ENCODE measurements around the gene TSTD1.
"Not testable (repeated sequence)": the region's sequence is repeated elsewhere in the genome, so short reads cannot be mapped to it uniquely, and the experiment has no call there.

DNA sequence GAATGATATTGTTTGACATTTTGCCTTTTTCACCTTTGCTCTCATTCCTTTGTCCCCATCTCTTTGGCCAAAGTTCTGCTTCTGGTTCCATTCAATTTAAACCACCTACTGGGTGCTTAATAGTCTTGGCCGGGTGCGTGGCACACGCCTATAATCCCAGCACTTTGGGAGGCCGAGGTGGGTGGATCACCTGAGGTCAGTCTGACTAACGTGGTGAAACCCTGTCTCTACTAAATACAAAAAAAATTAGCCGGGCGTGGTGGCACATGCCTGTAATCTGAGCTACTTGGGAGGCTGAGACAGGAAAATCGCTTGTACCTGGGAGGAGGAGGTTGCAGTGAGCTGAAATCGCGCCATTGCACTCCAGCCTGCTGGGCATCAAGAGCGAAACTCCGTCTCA lies 16.3 kb downstream of the TSTD1 start:
- TF ChIP-seq, protein P1, sequence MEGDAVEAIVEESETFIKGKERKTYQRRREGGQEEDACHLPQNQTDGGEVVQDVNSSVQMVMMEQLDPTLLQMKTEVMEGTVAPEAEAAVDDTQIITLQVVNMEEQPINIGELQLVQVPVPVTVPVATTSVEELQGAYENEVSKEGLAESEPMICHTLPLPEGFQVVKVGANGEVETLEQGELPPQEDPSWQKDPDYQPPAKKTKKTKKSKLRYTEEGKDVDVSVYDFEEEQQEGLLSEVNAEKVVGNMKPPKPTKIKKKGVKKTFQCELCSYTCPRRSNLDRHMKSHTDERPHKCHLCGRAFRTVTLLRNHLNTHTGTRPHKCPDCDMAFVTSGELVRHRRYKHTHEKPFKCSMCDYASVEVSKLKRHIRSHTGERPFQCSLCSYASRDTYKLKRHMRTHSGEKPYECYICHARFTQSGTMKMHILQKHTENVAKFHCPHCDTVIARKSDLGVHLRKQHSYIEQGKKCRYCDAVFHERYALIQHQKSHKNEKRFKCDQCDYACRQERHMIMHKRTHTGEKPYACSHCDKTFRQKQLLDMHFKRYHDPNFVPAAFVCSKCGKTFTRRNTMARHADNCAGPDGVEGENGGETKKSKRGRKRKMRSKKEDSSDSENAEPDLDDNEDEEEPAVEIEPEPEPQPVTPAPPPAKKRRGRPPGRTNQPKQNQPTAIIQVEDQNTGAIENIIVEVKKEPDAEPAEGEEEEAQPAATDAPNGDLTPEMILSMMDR (IDR thresholded peaks at IDR 0.05): not testable (repeated sequence)
- TF ChIP-seq POLR2A (IDR thresholded peaks at IDR 0.05): not testable (repeated sequence)
